Measurements from ENCODE around the gene BPI.
"Not testable (repeated sequence)": the region's sequence is repeated elsewhere in the genome, so short reads cannot be mapped to it uniquely, and the experiment has no call there.

The BPI gene

DNA sequence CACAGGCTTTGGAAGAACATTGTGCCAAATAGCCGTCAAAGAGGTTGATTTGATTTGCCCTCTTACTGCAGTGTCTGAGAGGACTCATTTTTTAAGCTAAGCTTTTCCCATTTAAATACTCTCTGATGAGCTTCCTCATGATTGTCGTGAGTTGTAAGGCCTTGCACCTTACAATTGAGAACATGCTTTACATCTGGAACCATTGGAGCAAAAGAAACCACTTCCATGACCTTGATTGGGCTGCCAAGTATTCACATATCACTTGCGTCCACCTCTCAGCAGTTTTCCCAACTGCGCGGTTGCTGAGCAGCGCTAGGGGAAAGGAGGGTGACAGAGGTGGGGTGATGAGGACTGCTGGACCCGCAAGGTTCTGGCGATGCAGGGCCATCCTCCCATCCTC lies 30.1 kb downstream of the BPI start:
- Histone ChIP-seq H3K79me2 (no peaks in the 10 kb centered on the region), H3K9me3 (ENCODE audit: control insufficient read depth, low read length) (no peaks in the 10 kb centered on the region), H3K4me1 (no peaks in the 10 kb centered on the region), H3K36me3 (ENCODE audit: control insufficient read depth, insufficient read depth, low read length) (no peaks in the 10 kb centered on the region), H3K9ac (no peak overlapping the region), H3K4me3 (ENCODE audit: low read depth, low read length) (no peak overlapping the region), H3K27ac (no peak overlapping the region), H3K4me2 (ENCODE audit: low read length) (no peak overlapping the region), H3K27me3 (ENCODE audit: control insufficient read depth, insufficient read depth, low read length) (peaks cover 4% of the 10 kb centered on the region), H2AFZ (no peak overlapping the region)
- TF ChIP-seq, protein P1, sequence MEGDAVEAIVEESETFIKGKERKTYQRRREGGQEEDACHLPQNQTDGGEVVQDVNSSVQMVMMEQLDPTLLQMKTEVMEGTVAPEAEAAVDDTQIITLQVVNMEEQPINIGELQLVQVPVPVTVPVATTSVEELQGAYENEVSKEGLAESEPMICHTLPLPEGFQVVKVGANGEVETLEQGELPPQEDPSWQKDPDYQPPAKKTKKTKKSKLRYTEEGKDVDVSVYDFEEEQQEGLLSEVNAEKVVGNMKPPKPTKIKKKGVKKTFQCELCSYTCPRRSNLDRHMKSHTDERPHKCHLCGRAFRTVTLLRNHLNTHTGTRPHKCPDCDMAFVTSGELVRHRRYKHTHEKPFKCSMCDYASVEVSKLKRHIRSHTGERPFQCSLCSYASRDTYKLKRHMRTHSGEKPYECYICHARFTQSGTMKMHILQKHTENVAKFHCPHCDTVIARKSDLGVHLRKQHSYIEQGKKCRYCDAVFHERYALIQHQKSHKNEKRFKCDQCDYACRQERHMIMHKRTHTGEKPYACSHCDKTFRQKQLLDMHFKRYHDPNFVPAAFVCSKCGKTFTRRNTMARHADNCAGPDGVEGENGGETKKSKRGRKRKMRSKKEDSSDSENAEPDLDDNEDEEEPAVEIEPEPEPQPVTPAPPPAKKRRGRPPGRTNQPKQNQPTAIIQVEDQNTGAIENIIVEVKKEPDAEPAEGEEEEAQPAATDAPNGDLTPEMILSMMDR (IDR thresholded peaks at IDR 0.05): no peak

DNA sequence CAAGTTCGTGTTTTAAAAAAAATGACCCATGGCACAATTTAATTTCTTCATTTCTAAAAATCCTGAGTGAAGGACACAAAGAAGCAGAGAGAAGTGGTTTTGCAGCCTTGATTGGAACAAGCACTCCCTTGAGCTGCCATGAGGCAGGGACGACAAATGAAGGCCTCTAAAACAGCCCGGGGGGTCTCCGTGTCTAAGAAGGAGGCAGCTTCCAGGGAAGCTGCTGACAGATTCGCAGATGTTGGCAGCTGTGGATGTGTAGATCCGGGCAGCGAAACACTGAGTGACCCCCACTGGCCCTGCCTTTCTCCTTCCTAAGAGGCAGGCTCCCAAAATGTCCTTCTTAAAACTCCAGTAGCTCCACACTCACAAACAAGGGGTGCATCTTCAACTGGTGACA lies 32.8 kb downstream of the BPI start:
- Histone ChIP-seq H3K4me2 (ENCODE audit: low read length) (no peak overlapping the region), H3K4me3 (ENCODE audit: low read depth, low read length) (no peak overlapping the region), H3K27me3 (ENCODE audit: control insufficient read depth, insufficient read depth, low read length) (peaks cover 4% of the 10 kb centered on the region), H3K27ac (no peak overlapping the region), H3K9me3 (ENCODE audit: control insufficient read depth, low read length) (no peaks in the 10 kb centered on the region), H3K9ac (no peak overlapping the region), H3K36me3 (ENCODE audit: control insufficient read depth, insufficient read depth, low read length) (no peaks in the 10 kb centered on the region), H3K4me1 (no peaks in the 10 kb centered on the region), H3K79me2 (no peaks in the 10 kb centered on the region), H2AFZ (no peak overlapping the region)
- TF ChIP-seq, protein P1 (IDR thresholded peaks at IDR 0.05): no peak

DNA sequence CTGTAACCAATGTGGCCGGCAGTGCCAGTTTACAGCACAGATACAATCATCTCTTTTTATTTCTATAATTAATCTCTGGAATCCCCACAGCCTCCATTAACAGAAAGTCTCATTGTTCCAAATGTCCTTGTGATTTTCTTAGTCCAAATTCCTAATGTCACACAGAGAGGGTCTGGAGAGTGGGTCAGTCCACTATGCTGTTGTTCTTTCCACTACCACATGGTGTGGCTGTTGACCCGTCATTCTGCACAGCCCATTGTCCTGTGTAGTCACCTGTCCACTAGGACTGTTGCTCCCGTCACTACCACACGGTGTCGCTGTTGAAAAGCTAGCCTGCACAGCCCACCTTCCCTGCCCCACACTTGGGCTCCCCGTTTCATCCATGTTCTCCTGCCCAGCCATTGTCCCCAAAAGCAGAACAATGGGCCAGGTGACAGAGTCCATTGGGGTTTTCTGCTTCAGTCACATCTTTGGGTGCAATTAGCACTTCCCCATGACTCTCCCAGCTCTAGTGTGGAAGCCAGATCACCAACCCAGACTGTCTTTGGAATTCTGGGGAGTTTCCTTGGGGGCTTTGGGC lies 33.7 kb downstream of the BPI start:
- Histone ChIP-seq H3K79me2 (no peaks in the 10 kb centered on the region), H3K4me1 (no peaks in the 10 kb centered on the region), H3K27ac (no peak overlapping the region), H3K9me3 (ENCODE audit: control insufficient read depth, low read length) (no peaks in the 10 kb centered on the region), H3K4me3 (ENCODE audit: low read depth, low read length) (no peak overlapping the region), H3K4me2 (ENCODE audit: low read length) (no peak overlapping the region), H3K9ac (no peak overlapping the region), H3K27me3 (ENCODE audit: control insufficient read depth, insufficient read depth, low read length) (peaks cover 4% of the 10 kb centered on the region), H3K36me3 (ENCODE audit: control insufficient read depth, insufficient read depth, low read length) (no peaks in the 10 kb centered on the region), H2AFZ (no peak overlapping the region)
- TF ChIP-seq, protein P1 (IDR thresholded peaks at IDR 0.05): no peak

DNA sequence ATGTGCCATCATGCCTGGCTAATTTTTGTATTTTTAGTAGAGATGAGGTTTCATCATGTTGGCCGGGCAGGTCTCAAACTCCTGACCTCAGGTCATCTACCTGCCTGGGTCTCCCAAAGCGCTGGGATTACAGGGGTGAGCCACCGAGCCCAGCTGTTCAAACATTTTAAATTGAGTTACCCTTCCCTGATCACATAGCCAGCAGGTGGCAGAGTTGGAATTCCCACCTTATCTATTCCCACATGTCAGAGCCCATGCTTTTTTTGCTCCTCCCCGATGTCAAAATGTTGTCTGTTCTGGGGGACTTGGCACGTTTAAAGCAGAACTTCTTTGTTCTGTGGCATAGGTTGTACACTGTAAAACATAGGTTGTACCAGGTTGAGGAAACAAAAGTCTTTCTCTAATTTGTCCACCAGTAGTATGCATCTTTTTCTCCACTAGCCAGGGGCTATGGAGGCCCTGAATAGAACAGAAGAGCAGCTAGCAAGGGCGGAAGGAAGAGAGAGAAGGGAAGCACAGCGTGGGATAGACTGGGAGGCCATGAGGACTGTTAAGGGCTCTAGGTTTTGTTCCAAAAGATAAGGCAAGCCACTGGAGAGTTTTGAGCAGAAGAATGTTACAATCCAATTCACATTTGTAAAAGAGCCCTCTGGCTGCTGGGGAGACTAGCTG lies 35.0 kb downstream of the BPI start:
- Histone ChIP-seq H3K4me3 (ENCODE audit: low read depth, low read length) (no peak overlapping the region), H3K9me3 (ENCODE audit: control insufficient read depth, low read length) (no peaks in the 10 kb centered on the region), H3K9ac (no peak overlapping the region), H3K27me3 (ENCODE audit: control insufficient read depth, insufficient read depth, low read length) (peaks cover 4% of the 10 kb centered on the region), H3K27ac (no peak overlapping the region), H3K79me2 (no peaks in the 10 kb centered on the region), H2AFZ (no peak overlapping the region), H3K4me1 (no peaks in the 10 kb centered on the region), H3K36me3 (ENCODE audit: control insufficient read depth, insufficient read depth, low read length) (no peaks in the 10 kb centered on the region), H3K4me2 (ENCODE audit: low read length) (no peak overlapping the region)
- TF ChIP-seq, protein P1 (IDR thresholded peaks at IDR 0.05): no peak

DNA sequence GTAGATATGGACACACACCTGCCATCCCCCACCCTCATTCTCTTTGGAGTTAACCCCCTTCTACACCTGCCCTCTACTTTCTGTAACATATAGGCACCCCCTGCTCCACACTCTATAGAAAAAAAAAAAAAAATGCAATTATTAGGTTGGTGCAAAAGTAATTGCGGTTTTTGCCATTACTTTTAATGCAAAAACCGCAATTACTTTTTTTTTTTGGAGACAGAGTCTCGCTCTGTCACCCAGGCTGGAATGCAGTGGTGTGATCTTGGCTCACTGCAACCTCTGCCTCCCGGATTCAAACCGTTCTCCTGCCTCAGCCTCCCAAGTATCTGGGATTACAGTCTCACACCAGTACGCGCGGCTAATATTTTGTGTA lies 35.6 kb downstream of the BPI start:
- H3K27me3 ChIP-seq (ENCODE audit: control insufficient read depth, insufficient read depth, low read length); H3K4me3 ChIP-seq (ENCODE audit: low read depth, low read length); H3K4me1 ChIP-seq; H3K4me2 ChIP-seq (ENCODE audit: low read length); H3K36me3 ChIP-seq (ENCODE audit: control insufficient read depth, insufficient read depth, low read length); H3K9me3 ChIP-seq (ENCODE audit: control insufficient read depth, low read length); H3K79me2 ChIP-seq; H3K9ac ChIP-seq; H3K27ac ChIP-seq; H2AFZ ChIP-seq: not testable (repeated sequence)
